NB4 (cell line): ENCODE results near the gene SLC44A4.
A peak's percentile ranks its signal among the peaks of the same experiment; 100 is the strongest.

Experiments
- DNase-seq: peaks from one replicate; pipeline ENCODE4 v3.0.0; 2010; ENCODE audit warnings: low read depth
- H3K4me3 ChIP-seq: one replicate; pipeline ENCODE4 v1.5.1; 2011; ENCODE audit warnings: mild to moderate bottlenecking, low read depth, low read length, moderate library complexity
- MYC ChIP-seq: IDR thresholded peaks from 2 replicates; pipeline ENCODE4 v1.6.1; 2011; ENCODE audit warnings: low read depth, low read length
- POLR2A ChIP-seq: IDR thresholded peaks from 2 replicates; pipeline ENCODE4 v1.6.1; 2011; ENCODE audit warnings: mild to moderate bottlenecking; ENCODE audit not compliant: insufficient read length; ENCODE audit errors: extremely low read depth
- TF ChIP-seq, protein P1 (sequence below): IDR thresholded peaks from 2 replicates; pipeline ENCODE4 v1.6.1; 2011; ENCODE audit warnings: low read depth, low read length
- TF ChIP-seq, protein P2 (sequence below): IDR thresholded peaks from one replicate; pipeline ENCODE4 v1.5.1; 2012; ENCODE audit warnings: low read depth, low read length

SLC44A4 gene

DNA sequence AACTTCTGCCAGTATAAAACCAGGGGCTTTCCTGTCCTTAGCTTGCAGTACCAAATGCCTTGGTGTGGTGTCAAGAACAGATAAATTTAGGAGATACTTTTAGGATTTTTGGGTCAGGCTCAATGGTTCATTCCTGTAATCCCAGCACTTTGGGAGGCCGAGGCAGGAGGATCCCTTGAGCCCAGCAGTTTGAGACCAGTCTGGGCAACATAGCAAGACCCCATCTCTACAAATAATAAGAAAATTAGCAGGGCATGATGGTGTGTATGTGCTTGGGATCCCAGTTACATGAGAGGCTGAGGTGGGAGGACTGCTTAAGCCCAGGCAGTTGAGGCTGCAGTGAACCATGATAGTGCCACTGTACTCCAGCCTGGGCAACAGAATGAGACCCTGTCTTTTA, 26.2 kb upstream of the SLC44A4 start:
- DNase-seq, result no peak
- TF ChIP-seq, protein P1, sequence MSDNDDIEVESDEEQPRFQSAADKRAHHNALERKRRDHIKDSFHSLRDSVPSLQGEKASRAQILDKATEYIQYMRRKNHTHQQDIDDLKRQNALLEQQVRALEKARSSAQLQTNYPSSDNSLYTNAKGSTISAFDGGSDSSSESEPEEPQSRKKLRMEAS, result no peak
- TF ChIP-seq MYC (no peak), POLR2A (no peak)
- TF ChIP-seq, protein P2, sequence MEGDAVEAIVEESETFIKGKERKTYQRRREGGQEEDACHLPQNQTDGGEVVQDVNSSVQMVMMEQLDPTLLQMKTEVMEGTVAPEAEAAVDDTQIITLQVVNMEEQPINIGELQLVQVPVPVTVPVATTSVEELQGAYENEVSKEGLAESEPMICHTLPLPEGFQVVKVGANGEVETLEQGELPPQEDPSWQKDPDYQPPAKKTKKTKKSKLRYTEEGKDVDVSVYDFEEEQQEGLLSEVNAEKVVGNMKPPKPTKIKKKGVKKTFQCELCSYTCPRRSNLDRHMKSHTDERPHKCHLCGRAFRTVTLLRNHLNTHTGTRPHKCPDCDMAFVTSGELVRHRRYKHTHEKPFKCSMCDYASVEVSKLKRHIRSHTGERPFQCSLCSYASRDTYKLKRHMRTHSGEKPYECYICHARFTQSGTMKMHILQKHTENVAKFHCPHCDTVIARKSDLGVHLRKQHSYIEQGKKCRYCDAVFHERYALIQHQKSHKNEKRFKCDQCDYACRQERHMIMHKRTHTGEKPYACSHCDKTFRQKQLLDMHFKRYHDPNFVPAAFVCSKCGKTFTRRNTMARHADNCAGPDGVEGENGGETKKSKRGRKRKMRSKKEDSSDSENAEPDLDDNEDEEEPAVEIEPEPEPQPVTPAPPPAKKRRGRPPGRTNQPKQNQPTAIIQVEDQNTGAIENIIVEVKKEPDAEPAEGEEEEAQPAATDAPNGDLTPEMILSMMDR, result no peak
- no peak overlapping the region for H3K4me3 ChIP-seq

DNA sequence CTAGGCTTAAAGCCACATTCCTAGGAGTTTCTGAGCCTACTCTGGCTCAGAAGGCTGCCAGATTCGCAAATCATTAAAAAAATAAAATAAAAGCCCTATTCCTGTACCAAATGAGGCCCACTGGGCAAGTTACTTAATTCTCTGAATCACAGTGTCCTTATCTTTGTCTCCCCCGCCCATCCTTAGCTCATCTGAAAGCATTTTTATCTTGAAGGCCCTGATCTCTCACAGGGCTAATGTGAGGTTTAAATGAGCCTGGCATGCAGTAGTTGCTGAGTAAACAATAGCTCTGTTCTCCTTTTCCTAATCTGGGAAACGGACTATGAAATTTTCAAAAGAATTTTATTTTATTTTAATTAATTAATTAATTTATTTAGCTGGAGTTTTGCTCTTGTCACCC, 25.2 kb upstream of the SLC44A4 start:
- H3K4me3 ChIP-seq, result no peak overlapping the region
- TF ChIP-seq, protein P2, result no peak
- TF ChIP-seq POLR2A (no peak), MYC (no peak)
- TF ChIP-seq, protein P1, result no peak
- no peak for DNase-seq

DNA sequence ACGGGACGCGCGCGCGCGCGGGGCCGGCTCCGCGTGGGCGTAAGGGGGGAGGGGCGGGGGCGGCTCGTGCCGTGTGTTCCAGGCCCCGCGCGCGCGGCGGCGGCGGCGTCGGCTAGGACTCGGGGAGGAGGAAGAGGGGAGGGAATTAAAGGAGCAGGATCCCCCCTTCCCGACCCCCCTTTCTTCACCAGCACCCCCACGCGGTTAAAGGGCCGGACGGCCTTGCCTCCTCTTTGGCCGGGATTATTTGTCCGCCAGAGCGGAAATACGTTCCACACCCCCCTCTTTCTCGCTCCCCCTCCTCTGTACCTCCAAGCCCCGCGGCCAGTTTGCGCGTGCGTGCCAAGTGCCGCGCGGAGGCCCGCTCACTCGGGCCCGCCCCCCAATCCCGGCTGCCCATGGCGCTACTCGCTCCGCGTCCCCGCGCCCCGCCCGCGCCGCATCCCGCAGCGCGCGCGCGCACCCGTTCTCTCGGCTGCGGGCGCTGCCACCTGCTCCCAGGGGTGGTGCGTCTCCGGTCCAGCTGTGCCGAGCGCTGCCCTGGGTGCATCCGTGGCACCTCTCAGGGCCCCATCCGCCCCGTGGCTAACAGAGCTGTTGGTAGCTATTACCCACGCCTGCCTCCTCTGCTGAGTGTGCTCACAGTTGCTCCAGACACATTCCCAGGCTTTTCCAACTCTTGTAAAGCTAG, 23.3 kb upstream of the SLC44A4 start, which contains the start of gene ZBTB12:
Gene ZBTB12, minus strand, starts transcription at position 134 of the 691 bp plus-strand sequence. CDS start 781 bp downstream, outside the sequence.
- TF ChIP-seq MYC, result peak; percentile 54; the same call in 1 of the 2 replicates
- peak; percentile 33 for TF ChIP-seq POLR2A
- TF ChIP-seq, protein P2, result no peak
- TF ChIP-seq, protein P1, result peak; percentile 73
- peak within 1 kb of the TSS; percentile 57 for H3K4me3 ChIP-seq
- peak; percentile 98 for DNase-seq

DNA sequence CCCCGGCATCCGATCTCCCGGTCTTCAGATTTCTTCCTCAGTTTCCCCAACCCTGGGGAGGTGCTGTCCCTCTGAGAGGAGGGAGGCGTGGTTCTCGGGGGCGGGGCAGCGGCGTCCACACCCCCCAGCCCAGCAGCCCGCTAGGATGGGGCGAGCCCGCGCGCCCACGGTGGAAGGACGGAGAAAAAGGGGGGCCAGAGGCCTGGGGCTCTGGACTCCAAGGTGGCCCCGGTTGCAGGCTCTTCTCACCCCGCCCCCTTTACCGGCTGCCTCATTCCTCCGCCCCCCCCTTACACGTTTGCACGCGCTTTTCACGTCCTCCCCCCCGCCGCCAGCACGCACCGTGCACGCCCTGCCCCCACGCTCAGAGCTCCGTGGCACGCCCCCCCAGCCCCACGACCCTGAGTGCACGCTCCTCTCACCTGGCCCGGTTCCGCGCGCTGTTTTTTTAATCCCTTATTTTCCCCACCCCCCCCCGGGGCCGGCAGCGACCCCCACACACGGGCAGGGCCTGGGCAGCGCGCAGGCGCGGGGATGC, 22.7 kb upstream of the SLC44A4 start:
- peak overlapping the region; percentile 57 for H3K4me3 ChIP-seq
- TF ChIP-seq POLR2A (no peak), MYC (no peak)
- TF ChIP-seq, protein P2, result no peak
- TF ChIP-seq, protein P1, result no peak
- peak; percentile 76 for DNase-seq

DNA sequence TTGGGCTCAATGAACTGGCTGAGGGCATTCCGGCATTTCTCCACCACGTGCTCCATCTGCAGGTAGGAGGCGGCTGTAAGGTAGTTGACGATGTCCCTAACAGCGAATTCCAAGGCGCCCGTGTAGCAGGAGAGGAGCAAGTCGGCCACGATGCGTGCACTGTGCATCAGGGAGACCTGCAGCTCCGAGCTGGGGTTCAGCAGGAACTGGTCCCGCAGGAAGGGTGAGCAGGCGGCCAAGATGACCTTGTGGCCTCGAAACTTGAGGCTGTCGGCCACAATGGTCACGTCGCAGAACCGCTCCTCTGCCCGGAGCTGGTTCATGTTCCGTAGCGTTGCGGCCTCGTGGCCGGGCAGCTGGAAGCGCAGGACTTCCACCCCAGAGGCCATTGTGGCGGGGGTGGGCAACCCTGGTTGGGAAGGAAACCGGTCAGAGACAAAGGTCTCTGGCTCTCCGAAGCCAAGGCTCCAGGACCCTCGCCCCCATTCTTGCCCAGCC, 22.2 kb upstream of the SLC44A4 start:
- TF ChIP-seq, protein P1, result no peak
- TF ChIP-seq POLR2A, result no peak
- TF ChIP-seq MYC, result no peak
- TF ChIP-seq, protein P2, result no peak
- H3K4me3 ChIP-seq, result peak overlapping the region; percentile 57
- peak; percentile 31 for DNase-seq
